ENCODE measurements around the gene SEC11C. TPM values are rescaled to one million over a fixed set of nuclear protein-coding genes. Genes with fewer than 3 reads are reported as not detected.

Gene SEC11C
- total and polyA plus RNA-seq, 9 of the 15 experiments (the other 6 are each of a cell fraction or from before 2014, with no cell fraction given), result 22.0 to 71.3 (median 36.5) TPM

GRCh38 chr18:59127047-59127446, 12.6 kb upstream of the SEC11C start:
- BruUV-seq (replicated peaks), result no TSS peak

More at GRCh38 chr18:59127047-59127446, 12.6 kb upstream of the SEC11C start:
- Histone ChIP-seq H3K4me1 (replicated peaks in 1 of 2; ENCODE audit: control insufficient read depth in 2 of 2, insufficient read depth in 2 of 2, low read length in 2 of 2) (no peaks in the 10 kb centered on the region), H4K20me1 (replicated peaks; ENCODE audit: control insufficient read depth, insufficient read depth, low read length) (no peaks in the 10 kb centered on the region), H3K36me3 (ENCODE audit: control insufficient read depth, insufficient read depth, low read length) (no peaks in the 10 kb centered on the region), H3K27ac (ENCODE audit: extremely low read depth, low read depth, low read length) (no peak overlapping the region), H3K79me2 (ENCODE audit: control insufficient read depth, insufficient read depth, low read length) (no peaks in the 10 kb centered on the region), H3K9me1 (ENCODE audit: control insufficient read depth, insufficient read depth, low read length) (no peaks in the 10 kb centered on the region), H3K9me3 (replicated peaks; ENCODE audit: control insufficient read depth, insufficient read depth, low read depth, low read length) (no peaks in the 10 kb centered on the region), H3K4me2 (ENCODE audit: insufficient read depth, low read length) (no peak overlapping the region), H3K27me3 (ENCODE audit: control insufficient read depth in 2 of 2, insufficient read depth in 2 of 2, low read length in 2 of 2) (peaks cover 0 to 4% of the 10 kb centered on the region in 2 experiments; a peak in 1 of 5 replicates), H3K9ac (ENCODE audit: insufficient read depth in 1 of 2, low read depth in 2 of 2, low read length in 2 of 2) (no peak overlapping the region), H2AFZ (ENCODE audit: low read depth, low read length) (no peak overlapping the region), H3K4me3 (no peak overlapping the region)
- TF ChIP-seq POLR2B (IDR thresholded peaks at IDR 0.05; ENCODE audit: low read depth, partially characterized antibody) (no peak), BCLAF1 (IDR thresholded peaks at IDR 0.05; ENCODE audit: borderline replicate concordance in 1 of 2, control insufficient read depth in 1 of 2, low read depth in 2 of 2, low read length in 1 of 2) (no peak), IRF9 (tag; IDR thresholded peaks at IDR 0.05) (no peak), SOX6 (IDR thresholded peaks at IDR 0.05) (no peak), MAZ (CRISPR knock-in tag; conservative IDR thresholded peaks at IDR 0.05 in 1 of 2, IDR thresholded peaks at IDR 0.05 in 1 of 2) (no peak)
- intact Hi-C loops (cut with micrococcal nuclease) (no loop called here), in situ Hi-C loops (cut with MboI) (no loop called here)
- no peak for FAIRE-seq
- WGBS (ENCODE audit: insufficient coverage, low coverage, missing lambda C conversion rate), result 0% methylated on average over 4 of the region's 6 CpGs
- POLR2A ChIA-PET, result no interaction called here
- DNase-seq (ENCODE audit: extremely low read depth in 1 of 4, low spot score in 3 of 4), result no peak
- no peak for ATAC-seq
- CTCF ChIA-PET (ENCODE audit: low intra/inter-chr PET ratio), result no interaction called here
